DND-41 (cell line): ENCODE results near the gene IFI30.

Source experiments
- ATAC-seq: fragments of 200-7000 bp; cut with Tn5 transposase; 3 replicates; pipeline ENCODE4 v1.9.1; 2021; ENCODE audit warnings: low read depth; ENCODE audit not compliant: insufficient read depth
- DNase-seq: peaks from one replicate; pipeline ENCODE4 v3.0.0-alpha.2; 2020
- H2AFZ ChIP-seq: 2 replicates; pipeline ENCODE4 v1.6.0; 2012; ENCODE audit warnings: low read depth, low read length
- H3K27ac ChIP-seq: 2 replicates; pipeline ENCODE4 v1.5.1; 2012; ENCODE audit warnings: low read length, inconsistent platforms
- H3K27me3 ChIP-seq: fragments of 200-600 bp; sonication (generic); 2 replicates; pipeline ENCODE4 v1.6.0; 2012; ENCODE audit warnings: low read length, mild to moderate bottlenecking, inconsistent platforms; ENCODE audit not compliant: insufficient read depth, poor library complexity
- H3K36me3 ChIP-seq: 2 replicates; pipeline ENCODE4 v1.5.1; 2012; ENCODE audit warnings: low read length, inconsistent platforms; ENCODE audit not compliant: insufficient read depth
- H3K4me1 ChIP-seq: 2 replicates; pipeline ENCODE4 v1.5.1; 2012; ENCODE audit warnings: mild to moderate bottlenecking, low read length; ENCODE audit not compliant: insufficient read depth
- H3K4me2 ChIP-seq: 2 replicates; pipeline ENCODE4 v1.6.0; 2012; ENCODE audit warnings: mild to moderate bottlenecking, moderate library complexity, low read length, inconsistent platforms; ENCODE audit not compliant: insufficient read depth
- H3K4me3 ChIP-seq, 2 experiments: fragments of 200-600 bp in 1 of 2; shearing (Covaris generic) in 1 of 2; 2 replicates each; pipeline ENCODE4 v1.5.1; 2012 to 2016; ENCODE audit warnings: inconsistent platforms in 2 of 2, low read length in 2 of 2, mild to moderate bottlenecking in 2 of 2, low read depth in 1 of 2, moderate library complexity in 1 of 2
- H3K79me2 ChIP-seq: 2 replicates; pipeline ENCODE4 v1.6.0; 2012; ENCODE audit warnings: low read length, inconsistent platforms; ENCODE audit not compliant: insufficient read depth
- H3K9ac ChIP-seq: 2 replicates; pipeline ENCODE4 v1.6.0; 2012; ENCODE audit warnings: low read depth, mild to moderate bottlenecking, inconsistent platforms, low read length, moderate library complexity
- H3K9me3 ChIP-seq: 2 replicates; pipeline ENCODE4 v1.5.1; 2012; ENCODE audit warnings: low read length, moderate library complexity, mild to moderate bottlenecking, inconsistent platforms; ENCODE audit not compliant: insufficient read depth, severe bottlenecking
- H4K20me1 ChIP-seq: 2 replicates; pipeline ENCODE4 v1.6.0; 2012; ENCODE audit warnings: low read length; ENCODE audit not compliant: insufficient read depth
- EZH2 ChIP-seq: IDR thresholded peaks from 3 replicates; pipeline ENCODE4 v1.6.1; 2012; ENCODE audit warnings: borderline replicate concordance, low read depth, mild to moderate bottlenecking, moderate library complexity, low read length, inconsistent platforms; ENCODE audit not compliant: severe bottlenecking
- TF ChIP-seq, protein P1 (sequence below): IDR thresholded peaks from 2 replicates; pipeline ENCODE4 v1.5.1; 2012; ENCODE audit warnings: borderline replicate concordance, low read length, moderate library complexity, mild to moderate bottlenecking; ENCODE audit not compliant: poor library complexity, severe bottlenecking; ENCODE audit errors: extremely low read depth

IFI30 gene

GRCh38 chr19:18160493-18160970, 13.1 kb upstream of the IFI30 start:
- Histone ChIP-seq H2AFZ (peak overlapping the region; percentile 63; the same call in 1 of the 2 replicates), H3K36me3 (peaks cover 54% of the 10 kb centered on the region), H4K20me1 (peaks cover 24% of the 10 kb centered on the region), H3K27ac (peak overlapping the region; percentile 50), H3K4me3 (peak overlapping the region in 1 of 2 experiments; percentile 53; a peak in 2 of 4 replicates), H3K79me2 (peaks cover 2% of the 10 kb centered on the region), H3K27me3 (no peaks in the 10 kb centered on the region), H3K4me2 (peak overlapping the region; percentile 74), H3K4me1 (peaks cover 18% of the 10 kb centered on the region), H3K9me3 (no peaks in the 10 kb centered on the region), H3K9ac (peak overlapping the region; percentile 58)
- DNase-seq (no peak), ATAC-seq (no peak)
- TF ChIP-seq EZH2 = no peak
- TF ChIP-seq, protein P1, sequence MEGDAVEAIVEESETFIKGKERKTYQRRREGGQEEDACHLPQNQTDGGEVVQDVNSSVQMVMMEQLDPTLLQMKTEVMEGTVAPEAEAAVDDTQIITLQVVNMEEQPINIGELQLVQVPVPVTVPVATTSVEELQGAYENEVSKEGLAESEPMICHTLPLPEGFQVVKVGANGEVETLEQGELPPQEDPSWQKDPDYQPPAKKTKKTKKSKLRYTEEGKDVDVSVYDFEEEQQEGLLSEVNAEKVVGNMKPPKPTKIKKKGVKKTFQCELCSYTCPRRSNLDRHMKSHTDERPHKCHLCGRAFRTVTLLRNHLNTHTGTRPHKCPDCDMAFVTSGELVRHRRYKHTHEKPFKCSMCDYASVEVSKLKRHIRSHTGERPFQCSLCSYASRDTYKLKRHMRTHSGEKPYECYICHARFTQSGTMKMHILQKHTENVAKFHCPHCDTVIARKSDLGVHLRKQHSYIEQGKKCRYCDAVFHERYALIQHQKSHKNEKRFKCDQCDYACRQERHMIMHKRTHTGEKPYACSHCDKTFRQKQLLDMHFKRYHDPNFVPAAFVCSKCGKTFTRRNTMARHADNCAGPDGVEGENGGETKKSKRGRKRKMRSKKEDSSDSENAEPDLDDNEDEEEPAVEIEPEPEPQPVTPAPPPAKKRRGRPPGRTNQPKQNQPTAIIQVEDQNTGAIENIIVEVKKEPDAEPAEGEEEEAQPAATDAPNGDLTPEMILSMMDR = no peak

GRCh38 chr19:18160971-18161635, 12.5 kb upstream of the IFI30 start:
- Histone ChIP-seq H4K20me1 (peaks cover 19% of the 10 kb centered on the region), H3K4me1 (peaks cover 16% of the 10 kb centered on the region), H3K27ac (peak overlapping the region; percentile 50), H3K9me3 (no peaks in the 10 kb centered on the region), H3K9ac (peak overlapping the region; percentile 58), H3K4me2 (peak overlapping the region; percentile 74), H3K4me3 (peak overlapping the region in 1 of 2 experiments; percentile 53; a peak in 2 of 4 replicates), H3K79me2 (no peaks in the 10 kb centered on the region; the same call in 1 of the 2 replicates), H3K27me3 (no peaks in the 10 kb centered on the region), H2AFZ (peak overlapping the region; percentile 63; the same call in 1 of the 2 replicates), H3K36me3 (peaks cover 54% of the 10 kb centered on the region)
- DNase-seq (peak; percentile 74), ATAC-seq (peak; percentile 89)
- no peak for TF ChIP-seq EZH2
- TF ChIP-seq, protein P1 = peak; percentile 67

DNA sequence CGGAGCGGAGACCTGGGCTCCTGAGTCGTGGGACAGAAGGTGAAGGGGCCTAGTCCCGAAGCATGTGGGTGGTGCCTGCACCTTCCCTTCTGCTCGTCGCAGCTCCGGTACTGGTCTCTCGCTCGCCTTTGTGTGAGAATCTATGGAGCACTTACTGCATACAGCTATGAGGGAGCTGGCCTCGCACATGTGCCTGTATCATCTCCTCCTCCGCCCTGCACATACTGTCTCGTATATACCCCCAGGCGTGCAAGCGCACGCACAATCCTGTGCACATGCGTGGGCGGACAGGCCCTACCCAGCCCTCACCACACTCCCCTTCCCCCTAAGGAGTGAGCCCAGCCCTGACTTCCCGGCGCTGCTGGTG, 12.0 kb upstream of the IFI30 start:
- peak overlapping the region in 1 of 2 experiments; percentile 52; a peak in 2 of 4 replicates for H3K4me3 ChIP-seq
- H3K36me3 ChIP-seq = peaks cover 51% of the 10 kb centered on the region
- H3K27ac ChIP-seq = no peak overlapping the region; the same call in 1 of the 2 replicates
- DNase-seq (no peak), ATAC-seq (no peak)
- no peak for TF ChIP-seq EZH2
- TF ChIP-seq, protein P1 = no peak
- H3K4me2 ChIP-seq = peak overlapping the region; percentile 74
- H3K79me2 ChIP-seq = no peaks in the 10 kb centered on the region
- H4K20me1 ChIP-seq = peaks cover 16% of the 10 kb centered on the region
- peaks cover 16% of the 10 kb centered on the region for H3K4me1 ChIP-seq
- H2AFZ ChIP-seq = no peak overlapping the region; the same call in 1 of the 2 replicates
- peak overlapping the region; percentile 0; the same call in 1 of the 2 replicates for H3K9ac ChIP-seq
- H3K27me3 ChIP-seq = no peaks in the 10 kb centered on the region
- H3K9me3 ChIP-seq = no peaks in the 10 kb centered on the region
